ENCODE data around the gene RPS2.

RPS2 gene

DNA sequence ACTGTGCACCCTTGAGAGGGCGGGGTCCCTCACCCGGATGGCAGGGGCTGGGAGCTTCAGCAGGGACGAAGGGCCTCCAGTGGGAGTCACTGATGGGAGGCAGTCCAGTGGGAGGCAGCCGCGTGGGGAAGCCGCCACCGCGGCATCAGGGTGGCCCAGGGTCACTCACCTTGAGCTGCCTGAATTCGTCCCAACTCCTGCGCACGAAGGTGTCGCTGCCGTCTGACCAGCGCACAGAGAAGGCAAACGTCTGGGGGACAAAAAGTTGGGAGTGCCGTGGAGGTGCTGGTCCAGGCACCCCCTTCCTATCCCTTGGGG is 16.1 kb upstream of the RPS2 start:
- H3K4me3 ChIP-seq (replicated peaks; ENCODE audit: low read depth, low read length): no peak overlapping the region
- TF ChIP-seq, protein P1, sequence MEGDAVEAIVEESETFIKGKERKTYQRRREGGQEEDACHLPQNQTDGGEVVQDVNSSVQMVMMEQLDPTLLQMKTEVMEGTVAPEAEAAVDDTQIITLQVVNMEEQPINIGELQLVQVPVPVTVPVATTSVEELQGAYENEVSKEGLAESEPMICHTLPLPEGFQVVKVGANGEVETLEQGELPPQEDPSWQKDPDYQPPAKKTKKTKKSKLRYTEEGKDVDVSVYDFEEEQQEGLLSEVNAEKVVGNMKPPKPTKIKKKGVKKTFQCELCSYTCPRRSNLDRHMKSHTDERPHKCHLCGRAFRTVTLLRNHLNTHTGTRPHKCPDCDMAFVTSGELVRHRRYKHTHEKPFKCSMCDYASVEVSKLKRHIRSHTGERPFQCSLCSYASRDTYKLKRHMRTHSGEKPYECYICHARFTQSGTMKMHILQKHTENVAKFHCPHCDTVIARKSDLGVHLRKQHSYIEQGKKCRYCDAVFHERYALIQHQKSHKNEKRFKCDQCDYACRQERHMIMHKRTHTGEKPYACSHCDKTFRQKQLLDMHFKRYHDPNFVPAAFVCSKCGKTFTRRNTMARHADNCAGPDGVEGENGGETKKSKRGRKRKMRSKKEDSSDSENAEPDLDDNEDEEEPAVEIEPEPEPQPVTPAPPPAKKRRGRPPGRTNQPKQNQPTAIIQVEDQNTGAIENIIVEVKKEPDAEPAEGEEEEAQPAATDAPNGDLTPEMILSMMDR (IDR thresholded peaks at IDR 0.05; ENCODE audit: low read depth, low read length, missing control alignments): no peak
- DNase-seq (ENCODE audit: extremely low read depth, low read depth): no peak

- no peak for DNase-seq (ENCODE audit: extremely low read depth, low read depth)
Observed at GRCh38 chr16:1980030-1980769, 15.6 kb upstream of the RPS2 start.

GRCh38 chr16:1979271-1980029 is 14.8 kb upstream of the RPS2 start:
- H3K4me3 ChIP-seq (replicated peaks; ENCODE audit: low read depth, low read length): no peak overlapping the region
- no peak for DNase-seq (ENCODE audit: extremely low read depth, low read depth)
- TF ChIP-seq, protein P1 (IDR thresholded peaks at IDR 0.05; ENCODE audit: low read depth, low read length, missing control alignments): no peak

More at GRCh38 chr16:1980030-1980769, 15.6 kb upstream of the RPS2 start:
- TF ChIP-seq, protein P1 (IDR thresholded peaks at IDR 0.05; ENCODE audit: low read depth, low read length, missing control alignments): no peak
- H3K4me3 ChIP-seq (replicated peaks; ENCODE audit: low read depth, low read length): no peak overlapping the region

GRCh38 chr16:1978476-1979120 is 14.0 kb upstream of the RPS2 start:
- TF ChIP-seq, protein P1 (IDR thresholded peaks at IDR 0.05; ENCODE audit: low read depth, low read length, missing control alignments): no peak
- no peak overlapping the region for H3K4me3 ChIP-seq (replicated peaks; ENCODE audit: low read depth, low read length)
- no peak for DNase-seq (ENCODE audit: extremely low read depth, low read depth)

- no peak overlapping the region for H3K4me3 ChIP-seq (replicated peaks; ENCODE audit: low read depth, low read length)
- TF ChIP-seq, protein P1 (IDR thresholded peaks at IDR 0.05; ENCODE audit: low read depth, low read length, missing control alignments): no peak
- no peak for DNase-seq (ENCODE audit: extremely low read depth, low read depth)
Observed at GRCh38 chr16:1977875-1978268, 13.2 kb upstream of the RPS2 start.

DNA sequence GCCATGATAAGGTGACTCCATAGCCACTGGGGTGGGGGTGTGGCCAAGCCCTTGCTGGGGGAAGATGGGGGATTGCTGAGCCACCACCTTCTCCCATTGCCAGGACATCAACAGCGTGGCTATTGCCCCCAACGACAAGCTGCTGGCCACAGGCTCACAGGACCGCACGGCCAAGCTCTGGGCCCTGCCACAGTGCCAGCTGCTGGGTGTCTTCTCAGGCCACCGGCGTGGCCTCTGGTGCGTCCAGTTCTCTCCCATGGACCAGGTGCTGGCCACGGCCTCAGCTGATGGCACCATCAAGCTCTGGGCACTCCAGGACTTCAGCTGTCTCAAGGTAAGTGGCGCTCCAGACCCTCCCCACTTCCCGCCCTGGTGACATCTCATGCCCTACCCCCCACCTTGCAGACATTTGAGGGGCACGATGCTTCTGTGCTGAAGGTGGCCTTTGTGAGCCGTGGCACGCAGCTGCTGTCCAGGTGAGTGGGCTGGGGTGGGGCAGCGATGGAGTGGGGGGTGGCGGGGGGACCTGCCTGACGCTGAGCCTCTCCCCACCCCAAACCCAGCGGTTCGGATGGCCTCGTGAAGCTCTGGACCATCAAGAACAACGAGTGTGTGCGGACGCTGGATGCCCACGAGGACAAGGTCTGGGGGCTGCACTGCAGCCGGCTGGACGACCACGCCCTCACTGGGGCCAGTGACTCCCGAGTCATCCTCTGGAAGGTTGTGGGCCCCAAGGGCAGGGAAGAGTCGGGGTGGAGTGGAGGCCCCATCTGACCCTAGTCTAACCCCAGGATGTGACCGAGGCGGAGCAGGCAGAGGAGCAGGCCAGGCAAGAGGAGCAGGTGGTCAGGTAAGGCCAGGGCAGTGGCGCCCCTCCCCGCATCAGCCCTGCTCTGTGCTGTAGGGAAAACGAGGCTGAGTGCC is 12.6 kb upstream of the RPS2 start:
- TF ChIP-seq, protein P1 (IDR thresholded peaks at IDR 0.05; ENCODE audit: low read depth, low read length, missing control alignments): no peak
- no peak for DNase-seq (ENCODE audit: extremely low read depth, low read depth)

More for the DNA sequence above, 12.6 kb upstream of the RPS2 start:
- no peak overlapping the region for H3K4me3 ChIP-seq (replicated peaks; ENCODE audit: low read depth, low read length)
